ENCODE results near the gene PBX3.

DNA sequence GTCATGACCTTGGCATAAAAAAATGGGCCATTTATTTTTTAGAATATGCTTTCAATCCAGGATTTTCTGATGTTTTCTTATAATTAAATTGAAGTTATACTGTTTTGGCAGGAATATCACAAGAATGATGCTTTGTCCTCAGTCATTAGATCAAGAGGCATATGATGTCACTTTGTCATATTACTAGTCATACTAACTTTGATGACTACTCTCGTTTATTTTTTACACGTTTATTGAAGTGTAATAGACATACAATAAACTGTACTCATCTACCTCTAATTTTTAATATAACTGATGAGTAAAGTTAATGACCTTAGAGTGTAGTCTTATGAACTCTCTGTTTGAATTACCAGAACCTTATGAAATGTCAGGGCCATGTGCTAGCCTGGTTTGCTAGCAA lies 56.4 kb downstream of the PBX3 start:
- TF ChIP-seq, protein P1, sequence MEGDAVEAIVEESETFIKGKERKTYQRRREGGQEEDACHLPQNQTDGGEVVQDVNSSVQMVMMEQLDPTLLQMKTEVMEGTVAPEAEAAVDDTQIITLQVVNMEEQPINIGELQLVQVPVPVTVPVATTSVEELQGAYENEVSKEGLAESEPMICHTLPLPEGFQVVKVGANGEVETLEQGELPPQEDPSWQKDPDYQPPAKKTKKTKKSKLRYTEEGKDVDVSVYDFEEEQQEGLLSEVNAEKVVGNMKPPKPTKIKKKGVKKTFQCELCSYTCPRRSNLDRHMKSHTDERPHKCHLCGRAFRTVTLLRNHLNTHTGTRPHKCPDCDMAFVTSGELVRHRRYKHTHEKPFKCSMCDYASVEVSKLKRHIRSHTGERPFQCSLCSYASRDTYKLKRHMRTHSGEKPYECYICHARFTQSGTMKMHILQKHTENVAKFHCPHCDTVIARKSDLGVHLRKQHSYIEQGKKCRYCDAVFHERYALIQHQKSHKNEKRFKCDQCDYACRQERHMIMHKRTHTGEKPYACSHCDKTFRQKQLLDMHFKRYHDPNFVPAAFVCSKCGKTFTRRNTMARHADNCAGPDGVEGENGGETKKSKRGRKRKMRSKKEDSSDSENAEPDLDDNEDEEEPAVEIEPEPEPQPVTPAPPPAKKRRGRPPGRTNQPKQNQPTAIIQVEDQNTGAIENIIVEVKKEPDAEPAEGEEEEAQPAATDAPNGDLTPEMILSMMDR (conservative IDR thresholded peaks at IDR 0.05) = no peak
- no peak for TF ChIP-seq ZFX (IDR thresholded peaks at IDR 0.05)

All from C4-2B (cell line).